Fibroblast of gingiva (primary cell): ENCODE results near the gene CEP70.

ENCODE experiments used
- DNase-seq: peaks from one replicate; pipeline ENCODE4 v3.0.0-alpha.2; 2011; ENCODE audit warnings: low read depth

CEP70 gene

GRCh38 chr3:138451595-138452162 is 142.4 kb downstream of the CEP70 start:
- DNase-seq = no peak

GRCh38 chr3:138450704-138451424 is 143.2 kb downstream of the CEP70 start:
- DNase-seq = no peak

GRCh38 chr3:138450181-138450580 is 143.9 kb downstream of the CEP70 start:
- no peak for DNase-seq

- DNase-seq = no peak
These were observed 144.6 kb downstream of the CEP70 start for GRCh38 chr3:138449490-138449889.

- no peak for DNase-seq
These were observed 145.4 kb downstream of the CEP70 start for GRCh38 chr3:138448631-138449030.

GRCh38 chr3:138445654-138446053 is 148.4 kb downstream of the CEP70 start:
- DNase-seq = no peak

GRCh38 chr3:138445236-138445635 is 148.8 kb downstream of the CEP70 start:
- no peak for DNase-seq
